Liver (tissue), 9 donors: ENCODE data around the gene MAEL. TPM values are rescaled to one million over a fixed set of nuclear protein-coding genes. Genes with fewer than 3 reads are reported as not detected.

Experiments used
- DNase-seq: peaks from one replicate; pipeline ENCODE4 v3.0.0-alpha.2; 2017; ENCODE audit warnings: low spot score
- H3K27ac ChIP-seq, 2 donors: one replicate each; pipeline ENCODE4 v1.7.0; 2013; ENCODE audit warnings: inconsistent platforms in 2 of 2, low read length in 2 of 2, control low read depth in 1 of 2, low read depth in 1 of 2, mild to moderate bottlenecking in 1 of 2
- H3K27me3 ChIP-seq, 4 donors: one replicate each; pipeline versions ENCODE4 v1.6.1 to v1.7.0; 2013; ENCODE audit warnings: low read length in 3 of 4, inconsistent platforms in 1 of 4, mild to moderate bottlenecking in 1 of 4, moderate library complexity in 1 of 4; ENCODE audit not compliant: control insufficient read depth in 4 of 4, insufficient read depth in 4 of 4
- H3K36me3 ChIP-seq, 4 donors: one replicate each; pipeline versions ENCODE4 v1.6.1 to v1.7.0; 2013; ENCODE audit warnings: low read length in 3 of 4, mild to moderate bottlenecking in 3 of 4, low read depth in 1 of 4, moderate library complexity in 1 of 4; ENCODE audit not compliant: control insufficient read depth in 4 of 4, insufficient read depth in 3 of 4
- H3K4me1 ChIP-seq, 4 donors: one replicate each; pipeline versions ENCODE4 v1.6.1 to v1.7.0; 2013; ENCODE audit warnings: low read length in 3 of 4, mild to moderate bottlenecking in 3 of 4, moderate library complexity in 1 of 4; ENCODE audit not compliant: control insufficient read depth in 4 of 4, insufficient read depth in 4 of 4
- H3K4me3 ChIP-seq, 3 donors: one replicate each; pipeline versions ENCODE4 v1.6.1 to v1.7.0; 2013; ENCODE audit warnings: low read length in 3 of 3, control low read depth in 1 of 3, low read depth in 1 of 3, mild to moderate bottlenecking in 1 of 3
- H3K9ac ChIP-seq, 2 donors: one replicate each; pipeline ENCODE4 v1.7.0; 2013; ENCODE audit warnings: low read length in 2 of 2, mild to moderate bottlenecking in 2 of 2, moderate library complexity in 2 of 2, control low read depth in 1 of 2, low read depth in 1 of 2
- H3K9me3 ChIP-seq, 4 donors: one replicate each; pipeline versions ENCODE4 v1.6.1 to v1.7.0; 2013; ENCODE audit warnings: low read length in 3 of 4; ENCODE audit not compliant: control insufficient read depth in 4 of 4
- EGR1 ChIP-seq, 2 donors: IDR thresholded peaks; 2 replicates each; pipeline ENCODE4 v1.6.1; 2016 to 2018; ENCODE audit warnings: antibody characterized with exemption in 2 of 2, low read depth in 2 of 2
- FOXA1 ChIP-seq: IDR thresholded peaks from 2 replicates; pipeline ENCODE4 v1.6.1; 2016; ENCODE audit warnings: antibody characterized with exemption
- FOXA2 ChIP-seq: IDR thresholded peaks from 2 replicates; pipeline ENCODE4 v1.6.1; 2016; ENCODE audit warnings: antibody characterized with exemption
- GABPA ChIP-seq, 2 donors: IDR thresholded peaks in 1 of 2; conservative IDR thresholded peaks in 1 of 2; 2 replicates each; pipeline ENCODE4 v1.6.1; 2016; ENCODE audit warnings: antibody characterized with exemption in 2 of 2, mild to moderate bottlenecking in 1 of 2, moderate library complexity in 1 of 2
- HNF4A ChIP-seq, 2 donors: conservative IDR thresholded peaks; 2 replicates each; pipeline ENCODE4 v1.6.1; 2016; ENCODE audit warnings: antibody characterized with exemption in 2 of 2, mild to moderate bottlenecking in 2 of 2
- JUND ChIP-seq, 2 donors: IDR thresholded peaks; 2 replicates each; pipeline ENCODE4 v1.6.1; 2016; ENCODE audit warnings: antibody characterized with exemption in 2 of 2
- NR2F2 ChIP-seq: IDR thresholded peaks from 2 replicates; pipeline ENCODE4 v1.6.1; 2016; ENCODE audit warnings: antibody characterized with exemption
- RAD21 ChIP-seq, 2 donors: IDR thresholded peaks; 2 replicates each; pipeline ENCODE4 v1.6.1; 2016; ENCODE audit warnings: antibody characterized with exemption in 2 of 2, mild to moderate bottlenecking in 2 of 2
- RXRA ChIP-seq, 2 donors: IDR thresholded peaks; 2 replicates each; pipeline ENCODE4 v1.6.1; 2017 to 2018; ENCODE audit warnings: antibody characterized with exemption in 2 of 2, mild to moderate bottlenecking in 1 of 2
- SP1 ChIP-seq: IDR thresholded peaks from 2 replicates; pipeline ENCODE4 v1.6.1; 2018; ENCODE audit warnings: antibody characterized with exemption, mild to moderate bottlenecking
- TAF1 ChIP-seq: conservative IDR thresholded peaks from 2 replicates; pipeline ENCODE4 v1.6.1; 2016; ENCODE audit warnings: antibody characterized with exemption, mild to moderate bottlenecking
- YY1 ChIP-seq: IDR thresholded peaks from 2 replicates; pipeline ENCODE4 v1.6.1; 2016; ENCODE audit warnings: antibody characterized with exemption, mild to moderate bottlenecking
- WGBS: extraction: QIAGEN DNeasy Blood & Tissue Kit; methylation state at CpG from one replicate; pipeline ENCODE4 v1.1.7; 2013; 5-methylcytosine and 5-hydroxymethylcytosine counted together
- polyA plus RNA-seq, 2 donors: library from polyadenylated mRNA; stranded (reverse) in 1 of 2; unstranded in 1 of 2; fragments of 200-250 nt in 1 of 2; fragments of >200 nt in 1 of 2; fragmentation: Nextera tagmentation in 1 of 2; extraction: Ambion mirVana in 1 of 2; gene quantifications; one replicate each; pipeline versions ENCODE4 v1.2.1 to v1.2.3, GENCODE V29; 2013 to 2015
- total RNA-seq, 2 donors: library from RNA; depleted of rRNA; stranded (reverse); fragments of >200 nt; gene quantifications; one replicate each; pipeline ENCODE4 v1.2.3, GENCODE V29; 2014
- TF ChIP-seq, protein P1 (sequence below): IDR thresholded peaks from 2 replicates; pipeline ENCODE4 v1.6.1; 2016; ENCODE audit warnings: antibody characterized with exemption
- TF ChIP-seq, protein P2 (sequence below): IDR thresholded peaks from 2 replicates; pipeline ENCODE4 v1.6.1; 2016; ENCODE audit warnings: antibody characterized with exemption
- TF ChIP-seq, protein P3 (sequence below): IDR thresholded peaks from 2 replicates; pipeline ENCODE4 v1.6.1; 2016; ENCODE audit warnings: antibody characterized with exemption, mild to moderate bottlenecking
- TF ChIP-seq, protein P4 (sequence below): fragments of 150-350 bp; IDR thresholded peaks from 2 replicates; pipeline ENCODE4 v1.5.1; 2017; ENCODE audit warnings: improper control_type of control experiment, low read depth, low read length; ENCODE audit not compliant: missing input control
- TF ChIP-seq, protein P5 (sequence below): IDR thresholded peaks from 2 replicates; pipeline ENCODE4 v1.6.1; 2016; ENCODE audit warnings: antibody characterized with exemption
- donor health status: healthy.
- donor health status: healthy.
- donor health status: healthy.
- donor health status: healthy.
- donor health status: healthy.

The MAEL gene
- total and polyA plus RNA-seq, 4 donors, result 0.14 to 0.23 TPM; not detected in 2

DNA sequence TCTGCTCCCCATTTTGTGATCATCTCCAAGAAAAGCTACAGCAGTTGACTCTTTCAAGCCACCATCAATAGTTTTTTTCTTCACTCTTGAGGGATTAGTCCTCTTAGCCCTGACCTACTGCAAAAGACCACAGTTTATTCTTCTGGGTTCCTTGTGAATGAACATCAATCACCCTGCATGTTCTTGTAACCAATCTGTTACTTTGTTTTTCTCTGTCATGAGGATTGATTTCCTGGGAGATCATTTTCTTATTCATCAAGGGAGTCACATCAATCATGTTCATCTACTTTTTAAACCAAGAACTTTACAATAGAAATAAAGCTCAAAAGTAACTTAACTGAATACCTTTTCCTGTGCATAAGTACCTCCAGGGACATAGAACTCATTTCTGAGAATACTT is 35.6 kb upstream of the MAEL start:
- H3K4me3 ChIP-seq, result no peak overlapping the region
- H3K9ac ChIP-seq, result no peak overlapping the region
- peaks cover 0 to 10% (median 0%) of the 10 kb centered on the region in 4 donors for H3K4me1 ChIP-seq
- no peaks in the 10 kb centered on the region for H3K9me3 ChIP-seq
- no peaks in the 10 kb centered on the region for H3K27me3 ChIP-seq
- DNase-seq, result no peak
- no peak overlapping the region for H3K27ac ChIP-seq
- TF ChIP-seq, protein P1, sequence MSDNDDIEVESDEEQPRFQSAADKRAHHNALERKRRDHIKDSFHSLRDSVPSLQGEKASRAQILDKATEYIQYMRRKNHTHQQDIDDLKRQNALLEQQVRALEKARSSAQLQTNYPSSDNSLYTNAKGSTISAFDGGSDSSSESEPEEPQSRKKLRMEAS, result no peak
- no peak for TF ChIP-seq TAF1
- TF ChIP-seq YY1, result no peak
- no peak for TF ChIP-seq FOXA2
- no peak for TF ChIP-seq NR2F2
- TF ChIP-seq RXRA (IDR thresholded peaks at IDR 0.05), result no peak
- TF ChIP-seq SP1, result no peak
- TF ChIP-seq FOXA1, result no peak
- TF ChIP-seq, protein P2, sequence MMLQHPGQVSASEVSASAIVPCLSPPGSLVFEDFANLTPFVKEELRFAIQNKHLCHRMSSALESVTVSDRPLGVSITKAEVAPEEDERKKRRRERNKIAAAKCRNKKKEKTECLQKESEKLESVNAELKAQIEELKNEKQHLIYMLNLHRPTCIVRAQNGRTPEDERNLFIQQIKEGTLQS, result no peak
- no peak for TF ChIP-seq RAD21 (IDR thresholded peaks at IDR 0.05)
- no peak for TF ChIP-seq GABPA (IDR thresholded peaks at IDR 0.05 in 1 of 2, conservative IDR thresholded peaks at IDR 0.05 in 1 of 2)
- no peaks in the 10 kb centered on the region for H3K36me3 ChIP-seq

DNA sequence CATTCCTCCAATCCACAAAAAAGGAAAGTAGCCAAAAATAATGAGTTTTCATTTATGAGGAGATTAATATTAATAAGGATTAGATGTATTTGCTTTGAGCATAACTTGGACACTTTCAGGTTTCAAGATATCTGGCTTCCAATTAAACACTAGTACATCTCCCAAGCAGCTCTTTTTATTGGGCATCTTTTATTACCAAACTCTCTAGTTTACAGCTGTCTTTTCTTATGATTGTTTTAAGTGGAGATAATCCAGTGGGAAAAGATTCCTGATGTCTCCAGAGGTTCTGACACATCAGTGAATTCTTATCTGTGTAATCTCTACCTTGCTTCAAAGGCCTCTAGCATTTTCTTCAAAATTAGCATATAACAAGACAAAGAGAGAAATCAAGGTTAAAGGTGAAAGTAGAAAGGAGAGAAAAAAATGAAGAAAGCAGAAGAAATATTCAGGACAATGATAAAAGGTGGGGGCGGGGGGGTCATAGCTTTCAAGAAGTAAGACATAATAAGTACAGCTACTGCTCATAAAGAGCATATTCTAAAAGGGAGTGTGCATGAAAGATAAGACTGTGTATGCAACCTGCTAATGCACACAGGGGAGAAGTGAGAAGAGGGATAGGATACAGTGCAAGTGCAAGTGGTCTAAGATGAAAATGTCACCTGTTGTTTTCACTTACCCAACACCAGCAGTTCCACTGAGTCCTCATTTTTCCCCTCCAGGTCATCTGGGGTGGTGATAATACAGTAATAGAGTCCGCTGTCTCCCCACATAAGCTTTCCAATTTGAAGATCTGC is 32.8 kb upstream of the MAEL start:
- Histone ChIP-seq H3K27me3 (no peaks in the 10 kb centered on the region), H3K36me3 (no peaks in the 10 kb centered on the region), H3K9ac (no peak overlapping the region), H3K4me3 (no peak overlapping the region), H3K27ac (no peak overlapping the region), H3K4me1 (peaks cover 0 to 5% (median 0%) of the 10 kb centered on the region in 4 donors), H3K9me3 (no peaks in the 10 kb centered on the region)
- no peak for DNase-seq
- 91% methylated on average over 2 of the region's 2 CpGs for WGBS
- TF ChIP-seq JUND (IDR thresholded peaks at IDR 0.05) (no peak), EGR1 (IDR thresholded peaks at IDR 0.05; ENCODE audit: low read depth in 2 of 2) (no peak), SP1 (no peak), FOXA2 (no peak)
- TF ChIP-seq, protein P1, result no peak
- TF ChIP-seq, protein P3, sequence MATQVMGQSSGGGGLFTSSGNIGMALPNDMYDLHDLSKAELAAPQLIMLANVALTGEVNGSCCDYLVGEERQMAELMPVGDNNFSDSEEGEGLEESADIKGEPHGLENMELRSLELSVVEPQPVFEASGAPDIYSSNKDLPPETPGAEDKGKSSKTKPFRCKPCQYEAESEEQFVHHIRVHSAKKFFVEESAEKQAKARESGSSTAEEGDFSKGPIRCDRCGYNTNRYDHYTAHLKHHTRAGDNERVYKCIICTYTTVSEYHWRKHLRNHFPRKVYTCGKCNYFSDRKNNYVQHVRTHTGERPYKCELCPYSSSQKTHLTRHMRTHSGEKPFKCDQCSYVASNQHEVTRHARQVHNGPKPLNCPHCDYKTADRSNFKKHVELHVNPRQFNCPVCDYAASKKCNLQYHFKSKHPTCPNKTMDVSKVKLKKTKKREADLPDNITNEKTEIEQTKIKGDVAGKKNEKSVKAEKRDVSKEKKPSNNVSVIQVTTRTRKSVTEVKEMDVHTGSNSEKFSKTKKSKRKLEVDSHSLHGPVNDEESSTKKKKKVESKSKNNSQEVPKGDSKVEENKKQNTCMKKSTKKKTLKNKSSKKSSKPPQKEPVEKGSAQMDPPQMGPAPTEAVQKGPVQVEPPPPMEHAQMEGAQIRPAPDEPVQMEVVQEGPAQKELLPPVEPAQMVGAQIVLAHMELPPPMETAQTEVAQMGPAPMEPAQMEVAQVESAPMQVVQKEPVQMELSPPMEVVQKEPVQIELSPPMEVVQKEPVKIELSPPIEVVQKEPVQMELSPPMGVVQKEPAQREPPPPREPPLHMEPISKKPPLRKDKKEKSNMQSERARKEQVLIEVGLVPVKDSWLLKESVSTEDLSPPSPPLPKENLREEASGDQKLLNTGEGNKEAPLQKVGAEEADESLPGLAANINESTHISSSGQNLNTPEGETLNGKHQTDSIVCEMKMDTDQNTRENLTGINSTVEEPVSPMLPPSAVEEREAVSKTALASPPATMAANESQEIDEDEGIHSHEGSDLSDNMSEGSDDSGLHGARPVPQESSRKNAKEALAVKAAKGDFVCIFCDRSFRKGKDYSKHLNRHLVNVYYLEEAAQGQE, result no peak

DNA sequence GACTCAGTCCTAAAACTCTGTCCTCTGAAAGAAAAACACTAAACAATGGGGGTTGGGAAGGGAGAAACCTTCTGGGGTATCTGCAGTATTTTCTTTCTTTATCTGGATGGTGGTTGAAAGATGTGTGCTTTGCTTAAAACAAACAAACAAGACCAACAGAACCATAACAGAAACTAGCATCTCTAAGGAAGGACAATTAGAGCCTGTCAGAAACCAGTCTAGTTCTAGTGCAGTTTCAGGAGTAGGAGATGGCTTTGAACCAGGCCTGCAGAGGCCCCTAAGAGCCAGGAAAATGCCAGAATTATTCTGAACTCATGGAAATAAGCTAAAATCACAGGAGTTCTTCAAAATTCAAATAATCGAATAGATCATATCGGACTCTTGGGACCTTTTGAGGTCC is 32.2 kb upstream of the MAEL start:
- H3K36me3 ChIP-seq, result no peaks in the 10 kb centered on the region
- no peak overlapping the region for H3K27ac ChIP-seq
- DNase-seq, result no peak
- no peak overlapping the region for H3K4me3 ChIP-seq
- H3K27me3 ChIP-seq, result no peaks in the 10 kb centered on the region
- no peak overlapping the region for H3K9ac ChIP-seq
- WGBS, result 95% methylated on average over 2 of the region's 2 CpGs
- peaks cover 0 to 3% (median 0%) of the 10 kb centered on the region in 4 donors for H3K4me1 ChIP-seq
- no peaks in the 10 kb centered on the region for H3K9me3 ChIP-seq
- TF ChIP-seq FOXA2, result no peak
- TF ChIP-seq NR2F2, result no peak
- no peak for TF ChIP-seq EGR1 (IDR thresholded peaks at IDR 0.05; ENCODE audit: low read depth in 2 of 2)
- no peak for TF ChIP-seq HNF4A (conservative IDR thresholded peaks at IDR 0.05)
- TF ChIP-seq GABPA (IDR thresholded peaks at IDR 0.05 in 1 of 2, conservative IDR thresholded peaks at IDR 0.05 in 1 of 2), result no peak
- TF ChIP-seq, protein P4, sequence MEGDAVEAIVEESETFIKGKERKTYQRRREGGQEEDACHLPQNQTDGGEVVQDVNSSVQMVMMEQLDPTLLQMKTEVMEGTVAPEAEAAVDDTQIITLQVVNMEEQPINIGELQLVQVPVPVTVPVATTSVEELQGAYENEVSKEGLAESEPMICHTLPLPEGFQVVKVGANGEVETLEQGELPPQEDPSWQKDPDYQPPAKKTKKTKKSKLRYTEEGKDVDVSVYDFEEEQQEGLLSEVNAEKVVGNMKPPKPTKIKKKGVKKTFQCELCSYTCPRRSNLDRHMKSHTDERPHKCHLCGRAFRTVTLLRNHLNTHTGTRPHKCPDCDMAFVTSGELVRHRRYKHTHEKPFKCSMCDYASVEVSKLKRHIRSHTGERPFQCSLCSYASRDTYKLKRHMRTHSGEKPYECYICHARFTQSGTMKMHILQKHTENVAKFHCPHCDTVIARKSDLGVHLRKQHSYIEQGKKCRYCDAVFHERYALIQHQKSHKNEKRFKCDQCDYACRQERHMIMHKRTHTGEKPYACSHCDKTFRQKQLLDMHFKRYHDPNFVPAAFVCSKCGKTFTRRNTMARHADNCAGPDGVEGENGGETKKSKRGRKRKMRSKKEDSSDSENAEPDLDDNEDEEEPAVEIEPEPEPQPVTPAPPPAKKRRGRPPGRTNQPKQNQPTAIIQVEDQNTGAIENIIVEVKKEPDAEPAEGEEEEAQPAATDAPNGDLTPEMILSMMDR, result no peak
- TF ChIP-seq, protein P5, sequence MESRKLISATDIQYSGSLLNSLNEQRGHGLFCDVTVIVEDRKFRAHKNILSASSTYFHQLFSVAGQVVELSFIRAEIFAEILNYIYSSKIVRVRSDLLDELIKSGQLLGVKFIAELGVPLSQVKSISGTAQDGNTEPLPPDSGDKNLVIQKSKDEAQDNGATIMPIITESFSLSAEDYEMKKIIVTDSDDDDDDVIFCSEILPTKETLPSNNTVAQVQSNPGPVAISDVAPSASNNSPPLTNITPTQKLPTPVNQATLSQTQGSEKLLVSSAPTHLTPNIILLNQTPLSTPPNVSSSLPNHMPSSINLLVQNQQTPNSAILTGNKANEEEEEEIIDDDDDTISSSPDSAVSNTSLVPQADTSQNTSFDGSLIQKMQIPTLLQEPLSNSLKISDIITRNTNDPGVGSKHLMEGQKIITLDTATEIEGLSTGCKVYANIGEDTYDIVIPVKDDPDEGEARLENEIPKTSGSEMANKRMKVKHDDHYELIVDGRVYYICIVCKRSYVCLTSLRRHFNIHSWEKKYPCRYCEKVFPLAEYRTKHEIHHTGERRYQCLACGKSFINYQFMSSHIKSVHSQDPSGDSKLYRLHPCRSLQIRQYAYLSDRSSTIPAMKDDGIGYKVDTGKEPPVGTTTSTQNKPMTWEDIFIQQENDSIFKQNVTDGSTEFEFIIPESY, result no peak
- no peak for TF ChIP-seq RXRA (IDR thresholded peaks at IDR 0.05)
- TF ChIP-seq RAD21 (IDR thresholded peaks at IDR 0.05), result no peak
- TF ChIP-seq TAF1, result no peak
- no peak for TF ChIP-seq FOXA1
- TF ChIP-seq SP1, result no peak
- TF ChIP-seq, protein P2, result no peak
- TF ChIP-seq JUND (IDR thresholded peaks at IDR 0.05), result no peak
